ENCODE data around the gene FBXL7. TPM values are rescaled to one million over a fixed set of nuclear protein-coding genes. Genes with fewer than 3 reads are reported as not detected.

FBXL7 gene
- polyA plus RNA-seq, 5 donors: 26.8 to 35.4 (median 27.8) TPM

DNA sequence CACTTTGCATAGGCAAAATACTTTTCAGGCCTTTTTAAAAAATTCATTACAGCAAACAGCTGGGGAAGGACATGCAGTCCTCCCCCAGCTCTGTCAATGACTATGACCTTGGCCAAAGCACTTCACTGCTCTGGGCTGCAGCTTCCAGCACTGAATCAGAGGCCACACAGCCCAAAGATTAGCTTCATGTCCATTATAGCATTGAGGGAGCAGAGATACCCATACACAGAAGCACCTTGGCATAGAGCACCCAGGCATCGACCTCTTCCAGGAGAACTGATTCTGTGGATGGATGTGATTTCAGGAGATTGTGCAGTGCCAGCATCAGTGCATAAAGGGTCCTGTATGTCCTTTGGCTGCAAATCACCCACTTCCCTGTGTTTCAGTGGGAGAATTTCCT, 437.7 kb downstream of the FBXL7 start:
- no peak for DNase-seq

DNA sequence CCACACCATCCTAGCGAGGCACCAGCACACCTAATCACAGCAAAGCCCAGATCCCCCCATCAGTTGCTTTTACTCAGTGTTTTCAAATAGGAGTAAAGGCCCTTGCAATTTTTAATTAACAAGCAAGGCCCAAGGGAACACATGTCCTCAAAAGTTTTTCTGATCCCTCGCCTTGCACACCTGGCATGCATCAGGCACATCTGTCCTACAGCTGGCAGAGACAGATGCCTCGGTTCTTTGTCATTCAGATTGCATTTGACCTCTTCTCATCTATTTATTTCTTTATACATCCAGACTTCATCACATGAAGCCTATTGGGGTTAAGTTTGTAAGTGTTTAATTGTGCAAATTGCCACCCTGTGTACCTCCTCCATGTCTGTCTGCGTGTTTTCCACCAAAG, 438.2 kb downstream of the FBXL7 start:
- no peak for DNase-seq

DNA sequence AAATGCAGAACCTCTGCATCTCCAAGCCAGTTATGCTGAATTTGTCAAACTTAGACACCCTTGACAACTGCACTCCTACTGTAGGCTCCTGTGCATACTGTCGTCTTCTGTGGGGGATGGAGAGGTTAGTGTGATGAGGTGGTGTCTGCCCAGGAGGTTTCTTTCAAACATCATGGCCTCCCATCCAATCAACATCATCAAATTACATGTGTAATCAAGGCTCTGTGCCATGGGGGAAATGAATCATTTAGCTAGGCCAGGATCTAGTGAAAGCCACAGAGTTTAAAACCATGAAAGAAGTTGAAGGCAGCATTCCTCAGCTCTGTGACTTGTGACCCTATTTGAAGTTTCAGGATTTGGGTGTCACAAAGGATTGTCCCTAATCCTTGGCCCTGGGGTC, 439.0 kb downstream of the FBXL7 start:
- no peak for DNase-seq

DNA sequence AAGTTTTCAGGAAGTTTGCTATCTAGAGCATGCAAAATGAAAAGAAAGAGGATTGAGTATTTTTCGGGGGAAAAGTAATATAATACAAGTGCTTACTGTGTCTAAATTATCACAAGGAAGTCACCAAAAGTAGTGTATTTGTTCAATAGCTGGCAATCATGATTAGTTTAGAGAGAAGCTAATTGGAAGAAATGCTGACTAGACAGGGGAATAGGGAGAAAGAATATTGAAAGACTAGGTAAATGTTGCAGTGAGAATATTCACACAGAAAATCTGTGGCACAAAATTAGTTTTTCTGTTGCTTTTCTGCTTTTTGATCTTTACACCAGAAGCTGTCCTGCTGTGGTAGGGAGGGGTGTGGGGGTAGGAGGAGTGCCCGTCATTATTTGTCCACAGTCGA, 440.9 kb downstream of the FBXL7 start:
- DNase-seq: no peak

DNA sequence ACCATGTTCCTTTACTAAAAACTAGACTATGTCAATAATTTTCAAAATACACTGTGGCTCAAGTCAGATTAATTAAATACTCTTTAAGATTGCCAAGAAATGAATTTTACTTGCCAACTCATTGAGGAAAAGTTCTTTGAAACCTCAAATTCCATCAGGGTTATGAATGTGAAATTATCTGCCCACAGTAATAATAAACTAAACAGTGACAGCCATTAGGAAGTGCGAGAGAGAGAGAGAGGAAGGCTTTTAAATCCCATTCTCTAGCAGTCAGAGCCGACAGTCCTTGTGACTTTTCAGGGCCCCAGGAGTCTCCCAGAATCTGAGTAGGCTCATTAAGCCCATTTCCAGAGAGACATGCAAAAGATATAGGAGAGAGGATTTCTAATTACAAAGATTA, 443.5 kb downstream of the FBXL7 start:
- DNase-seq: no peak

DNA sequence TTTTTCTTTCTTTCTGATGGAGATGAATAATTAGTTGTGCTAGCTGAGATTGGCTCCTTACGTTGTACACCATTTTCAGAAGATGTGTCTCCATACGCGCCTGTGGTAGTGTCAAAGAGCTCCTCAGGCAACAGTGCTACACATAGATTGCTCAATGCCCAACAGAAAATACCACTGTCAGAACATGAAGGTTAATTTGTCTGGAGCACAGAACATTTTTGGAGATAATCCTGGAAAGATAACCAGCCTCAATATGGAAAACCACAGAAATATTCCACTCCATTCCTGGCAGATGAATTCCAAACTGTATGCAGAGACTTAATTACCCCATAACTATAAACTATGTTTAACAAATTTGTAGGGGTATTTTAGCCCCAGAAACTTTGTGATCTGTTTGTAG, 446.0 kb downstream of the FBXL7 start:
- DNase-seq: no peak

DNA sequence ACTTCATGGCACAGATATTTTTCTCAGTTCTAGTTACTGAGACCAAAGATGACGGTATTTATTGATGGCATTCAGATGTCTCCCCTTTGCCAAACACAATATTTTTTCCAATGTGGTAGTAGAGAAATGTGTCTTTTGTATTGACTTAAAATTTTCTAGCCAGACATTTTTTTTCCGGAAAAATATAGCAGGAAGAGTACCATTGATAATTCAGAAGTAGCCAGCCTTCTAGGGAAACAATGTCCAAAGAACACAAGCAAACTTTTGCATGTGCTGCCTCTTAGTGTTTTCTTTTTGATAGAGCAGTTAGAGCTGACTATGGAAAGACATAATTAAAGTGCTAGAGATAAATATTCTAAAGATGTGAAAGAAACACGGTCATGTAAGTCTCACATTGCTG, 448.2 kb downstream of the FBXL7 start:
- DNase-seq: peak in 1 of 2 donors; percentile 14

DNA sequence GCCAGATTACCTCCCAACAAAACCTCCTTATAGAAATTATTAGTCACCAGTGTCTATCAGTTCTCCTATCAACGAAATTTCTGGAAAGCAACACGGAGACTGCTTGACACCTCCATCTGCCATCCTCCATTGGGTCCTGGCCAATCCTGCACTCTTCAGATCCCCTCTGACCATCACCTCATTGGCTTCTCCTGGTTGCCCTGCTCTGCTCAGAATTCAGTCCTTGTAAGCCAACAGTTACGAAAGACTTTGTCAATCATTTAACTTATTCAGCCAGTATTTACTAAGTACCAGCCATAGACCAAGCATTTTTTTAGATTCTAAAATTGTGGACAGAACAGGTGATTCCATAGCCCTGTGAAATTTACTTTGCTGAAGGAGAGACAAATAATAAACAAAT, 451.1 kb downstream of the FBXL7 start:
- DNase-seq: no peak

DNA sequence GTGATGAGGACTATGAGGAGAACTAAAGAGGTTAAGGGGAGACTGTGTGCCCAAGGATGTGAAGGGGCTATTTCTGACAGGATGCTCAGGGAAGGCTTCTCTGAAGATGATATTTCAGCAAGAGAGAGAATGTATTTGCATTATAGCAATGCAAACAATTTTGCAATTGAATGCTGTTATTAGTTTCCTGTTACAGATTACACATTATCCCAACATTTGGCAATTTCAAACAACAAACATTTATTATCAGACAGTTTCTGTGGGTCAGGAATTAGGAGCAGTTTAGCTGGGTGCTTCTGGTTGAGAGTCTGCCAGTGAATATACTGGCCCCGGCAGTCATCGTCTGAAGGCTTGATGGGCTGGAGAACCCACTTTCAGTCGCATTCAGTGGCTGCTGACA, 451.6 kb downstream of the FBXL7 start:
- DNase-seq: no peak

DNA sequence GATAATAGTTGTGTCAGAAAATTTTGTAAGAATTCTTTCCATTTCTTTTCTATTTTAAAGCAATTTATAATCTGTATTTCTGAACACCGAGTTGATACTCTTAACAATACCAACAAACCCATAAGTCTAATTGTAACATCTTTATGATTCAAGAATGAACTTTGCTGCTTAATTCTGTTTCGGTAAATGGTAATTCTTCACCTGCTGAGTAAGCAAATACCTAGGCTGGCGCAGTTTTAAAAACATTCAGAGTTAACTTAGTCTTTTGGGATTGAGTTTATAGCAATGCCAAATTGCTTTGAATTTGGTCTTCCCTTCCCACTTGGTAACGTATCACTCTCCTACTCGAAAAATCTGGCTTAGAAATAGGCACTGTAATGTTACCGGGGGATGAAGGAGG, 456.6 kb downstream of the FBXL7 start:
- no peak for DNase-seq

DNA sequence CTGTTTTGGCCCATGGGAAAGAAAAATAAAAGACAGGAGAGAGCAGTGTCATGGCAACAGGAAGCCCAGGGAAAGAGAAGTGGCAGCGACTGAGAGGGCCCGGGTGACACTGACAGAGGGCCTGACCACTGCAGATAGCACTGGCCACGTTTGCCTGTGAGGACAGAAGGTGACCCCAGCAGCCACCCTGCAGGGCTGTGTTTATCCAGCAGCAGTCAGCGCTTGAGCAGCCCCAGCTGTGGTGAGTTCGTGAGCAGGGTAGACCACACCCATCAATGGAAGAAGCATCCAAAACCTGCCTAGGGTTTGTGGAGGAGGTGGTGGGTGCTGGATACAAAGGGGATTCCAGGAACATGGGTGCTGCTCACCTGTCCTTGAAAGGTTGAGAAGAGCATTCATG, 457.1 kb downstream of the FBXL7 start:
- no peak for DNase-seq

DNA sequence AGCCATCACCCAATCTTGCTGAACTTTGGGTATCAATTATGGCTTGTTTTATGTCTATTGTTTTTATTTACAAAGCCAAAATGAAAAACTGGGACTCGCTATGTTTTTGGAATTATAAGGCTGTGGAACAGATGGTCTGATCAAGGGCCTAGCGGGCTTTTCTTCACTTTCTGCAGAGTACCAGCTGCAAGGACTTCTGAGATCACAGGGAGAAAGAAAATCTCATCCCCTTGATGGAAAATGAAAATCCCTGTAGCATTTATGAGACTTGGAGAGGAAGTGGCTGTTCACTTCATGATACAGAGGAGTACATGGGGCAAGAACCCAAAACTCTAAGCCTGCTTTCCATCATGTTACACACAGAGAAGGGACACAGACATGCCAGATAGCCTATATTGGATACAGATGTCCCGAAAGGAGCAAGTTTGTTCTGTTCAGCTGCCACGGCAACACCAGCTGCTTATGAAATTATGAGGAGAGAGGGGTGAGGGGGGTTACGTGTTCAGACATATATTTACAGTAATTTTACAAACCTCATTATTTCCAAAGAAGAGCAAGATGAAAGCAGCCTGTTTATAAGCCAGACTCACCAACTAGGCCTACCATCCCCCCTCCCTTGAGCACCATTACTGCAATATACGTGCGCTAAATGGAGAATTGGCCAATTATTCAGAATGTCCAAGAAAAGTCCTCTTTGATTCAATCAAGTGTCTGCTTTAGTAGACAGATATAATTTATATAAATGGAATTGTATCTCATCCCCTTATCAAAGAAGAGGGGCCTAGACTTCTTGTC, 459.6 kb downstream of the FBXL7 start:
- DNase-seq: peak; percentile 95

DNA sequence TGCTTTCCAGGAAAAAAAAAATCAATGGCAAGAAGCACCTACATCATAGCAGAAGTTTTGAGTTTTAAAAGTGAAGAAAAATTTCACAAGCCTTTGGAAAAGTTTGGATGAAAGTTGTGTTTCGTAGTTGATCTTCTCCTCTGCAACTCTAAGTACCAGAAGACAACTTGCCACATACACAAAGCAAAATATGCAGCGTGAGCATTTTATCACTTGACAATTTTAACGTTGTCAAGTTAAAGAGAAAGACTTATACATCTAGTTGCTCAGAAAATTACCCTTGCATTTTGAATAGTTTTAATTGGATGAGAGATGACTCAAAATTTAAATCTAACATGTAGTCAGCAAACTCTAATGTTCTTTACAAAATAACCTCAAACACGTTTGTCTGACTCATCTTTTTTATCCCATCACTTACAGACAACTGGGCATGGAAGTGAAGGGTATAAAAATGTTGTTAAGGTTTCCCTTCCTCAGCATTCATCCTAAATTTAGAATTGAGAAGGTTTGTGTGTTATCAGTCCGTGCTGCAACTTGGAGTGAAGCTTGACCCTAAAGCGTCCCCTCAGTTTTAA, 466.2 kb downstream of the FBXL7 start:
- DNase-seq: no peak

DNA sequence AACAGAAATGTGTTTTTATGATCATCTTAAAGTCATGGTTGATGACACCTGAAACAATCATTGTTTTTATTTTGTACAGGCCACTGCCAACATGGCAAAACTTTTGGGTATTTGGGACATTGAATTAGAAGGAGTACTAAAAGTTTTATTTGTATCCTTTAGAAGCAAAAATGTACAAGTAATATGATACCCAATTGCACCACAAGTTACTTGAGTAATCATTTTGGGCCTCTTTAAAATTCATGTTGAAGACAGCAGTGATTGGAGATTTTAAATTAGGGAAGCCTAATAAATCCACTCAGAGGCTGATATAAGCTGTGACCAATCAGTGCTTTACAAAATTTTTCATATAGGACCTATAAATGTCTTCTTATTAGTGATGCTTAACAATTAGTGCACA, 466.7 kb downstream of the FBXL7 start:
- DNase-seq: no peak

DNA sequence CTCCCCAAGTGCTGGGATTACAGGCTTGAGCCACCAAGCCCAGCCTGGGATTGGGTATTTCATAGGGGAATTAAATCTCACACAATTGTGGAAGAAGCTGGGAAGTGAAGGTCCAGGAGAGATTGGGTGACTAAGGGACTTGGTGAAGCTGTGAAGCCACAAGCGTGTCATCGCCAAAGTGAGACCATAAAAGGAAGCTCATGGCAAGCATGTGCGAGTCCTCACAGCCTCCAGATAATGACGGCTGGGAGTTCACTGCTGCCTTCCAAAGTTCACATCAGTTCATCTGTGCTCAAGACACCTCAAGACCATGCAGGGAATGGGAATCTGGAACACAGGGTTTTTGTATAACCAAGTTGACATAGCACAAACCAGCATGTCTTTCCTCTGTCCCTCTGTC, 469.0 kb downstream of the FBXL7 start:
- DNase-seq: no peak

DNA sequence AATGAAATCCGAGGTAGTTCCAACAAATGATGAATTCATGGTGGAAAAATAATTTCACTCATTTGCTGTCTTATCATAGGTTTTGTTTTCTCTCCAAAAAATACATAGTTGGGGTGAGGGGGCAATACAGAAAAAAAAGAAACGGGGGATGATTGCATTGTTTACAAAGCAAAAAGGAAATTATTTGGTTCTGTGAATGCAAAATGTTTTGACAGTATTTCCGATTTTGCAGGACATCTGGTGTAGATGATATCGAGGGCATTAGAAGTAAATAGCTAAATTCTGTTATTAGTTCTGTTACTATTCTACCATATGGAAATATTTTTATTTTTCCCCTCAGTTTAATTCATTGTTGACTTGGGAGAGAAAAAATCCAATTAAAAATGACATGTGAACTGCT, 477.9 kb downstream of the FBXL7 start:
- no peak for DNase-seq

DNA sequence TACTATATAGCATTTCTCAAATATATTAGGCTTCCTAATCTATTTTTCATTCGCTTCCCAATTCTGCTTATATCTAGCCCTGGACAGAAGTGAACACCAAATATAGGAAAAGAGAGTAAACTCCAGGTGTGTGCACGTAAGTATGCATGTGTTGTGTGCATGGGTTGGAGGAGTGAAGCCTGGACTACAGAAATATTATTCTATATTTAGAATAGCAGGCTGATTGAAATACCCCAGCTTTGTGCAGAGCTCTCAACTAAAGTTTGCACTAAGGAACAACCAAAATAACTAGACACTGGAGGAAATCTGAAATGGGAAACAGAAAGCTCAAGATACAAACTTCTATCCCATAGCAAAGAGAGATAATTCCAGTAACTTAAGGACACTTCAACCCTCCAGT, 480.9 kb downstream of the FBXL7 start:
- no peak for DNase-seq

DNA sequence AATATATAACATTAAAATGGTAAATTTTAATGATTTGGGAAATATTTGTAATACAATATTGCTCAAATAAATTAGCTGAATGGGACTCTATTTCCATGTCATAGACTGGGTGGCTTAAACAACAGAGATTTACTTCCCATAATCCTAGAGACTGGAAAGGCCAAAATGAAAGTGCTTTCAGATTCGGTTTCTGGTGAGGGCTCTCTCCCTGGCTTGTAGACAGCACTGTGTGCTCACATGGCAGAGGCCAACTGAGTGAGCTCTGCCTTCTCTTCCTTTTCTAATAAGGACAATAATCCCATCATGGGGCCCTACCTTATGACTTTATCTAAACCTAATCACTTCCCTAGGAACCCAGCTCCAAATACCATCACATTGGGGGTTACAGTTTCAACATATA, 483.4 kb downstream of the FBXL7 start:
- no peak for DNase-seq
